H1 (cell line): ENCODE results near the gene MTMR6. TPM values are rescaled to one million over a fixed set of nuclear protein-coding genes. Genes with fewer than 3 reads are reported as not detected.

Experiments used
- CTCF ChIA-PET: fragments of 300-600 bp; sonication (Branson Sonifier 250); formaldehyde crosslinking; loops from one replicate; lab custom pipeline; 2021; ENCODE audit not compliant: partially characterized antibody; lab: Charles Lee
- POLR2A ChIA-PET: fragments of 300-600 bp; sonication (Branson Sonifier 250); formaldehyde crosslinking; loops from one replicate; lab custom pipeline; 2021; ENCODE audit warnings: inconsistent platforms; ENCODE audit not compliant: partially characterized antibody; lab: Charles Lee
- DNase-seq, 2 experiments: peaks; one replicate each; pipeline versions ENCODE4 v3.0.0 to v3.0.0-alpha.2; 2010 to 2022; ENCODE audit warnings: low spot score in 2 of 2, low read depth in 1 of 2, mixed read lengths in 1 of 2
- FAIRE-seq: peaks from 2 replicates; lab custom pipeline; 2011; peaks lifted over from hg19 to GRCh38; lab: Jason Lieb, UNC
- H2AFZ ChIP-seq: 2 replicates; pipeline ENCODE4 v1.8.1; 2012; ENCODE audit warnings: low read length, inconsistent platforms
- H2AK5ac ChIP-seq: 2 replicates; pipeline ENCODE4 v1.6.1; 2013; ENCODE audit warnings: low read depth, low read length
- H2BK120ac ChIP-seq: replicated peaks from 2 replicates; pipeline ENCODE3; 2013; ENCODE audit warnings: low read depth, low read length, inconsistent platforms
- H2BK12ac ChIP-seq: 2 replicates; pipeline ENCODE4 v1.6.1; 2013; ENCODE audit warnings: low read depth, low read length
- H2BK15ac ChIP-seq: 2 replicates; pipeline ENCODE4 v1.6.1; 2013; ENCODE audit warnings: low read length
- H2BK20ac ChIP-seq: 2 replicates; pipeline ENCODE4 v1.6.1; 2013; ENCODE audit warnings: low read length
- H2BK5ac ChIP-seq: 2 replicates; pipeline ENCODE4 v1.6.1; 2013; ENCODE audit warnings: low read depth, low read length
- H3K14ac ChIP-seq: 2 replicates; pipeline ENCODE4 v1.6.1; 2013; ENCODE audit warnings: inconsistent platforms; ENCODE audit not compliant: insufficient read length
- H3K18ac ChIP-seq: 2 replicates; pipeline ENCODE4 v1.6.1; 2013; ENCODE audit warnings: low read length; ENCODE audit errors: extremely low read depth
- H3K23ac ChIP-seq: 2 replicates; pipeline ENCODE4 v1.6.1; 2013; ENCODE audit warnings: inconsistent platforms; ENCODE audit not compliant: insufficient read length
- H3K23me2 ChIP-seq: 2 replicates; pipeline ENCODE4 v1.6.1; 2013; ENCODE audit warnings: low read depth, low read length
- H3K27ac ChIP-seq: 2 replicates; pipeline ENCODE4 v1.6.1; 2011; ENCODE audit warnings: low read depth, low read length, inconsistent platforms
- H3K27me3 ChIP-seq, 4 experiments: replicated peaks in 1 of 4; 1 replicate in 1 of 4; 2 replicates in 3 of 4; pipeline versions ENCODE4 v1.6.1 to v1.8.1; 2011 to 2013; ENCODE audit warnings: low read length in 3 of 4, mild to moderate bottlenecking in 3 of 4, inconsistent platforms in 2 of 4, mixed read lengths in 2 of 4, moderate library complexity in 1 of 4; ENCODE audit not compliant: control insufficient read depth in 3 of 4, insufficient read depth in 3 of 4; ENCODE audit errors: extremely low read depth in 1 of 4
- H3K36me3 ChIP-seq, 4 experiments: 2 replicates each; pipeline versions ENCODE4 v1.6.1 to v1.8.1; 2011 to 2013; ENCODE audit warnings: mild to moderate bottlenecking in 4 of 4, low read length in 3 of 4, moderate library complexity in 2 of 4, control low read depth in 1 of 4, inconsistent platforms in 1 of 4; ENCODE audit not compliant: insufficient read depth in 4 of 4, control insufficient read depth in 2 of 4
- H3K4ac ChIP-seq: replicated peaks from 2 replicates; pipeline ENCODE3; 2013; ENCODE audit warnings: low read length, low read depth, mixed read lengths, inconsistent platforms; ENCODE audit not compliant: insufficient read length
- H3K4me1 ChIP-seq, 4 experiments: replicated peaks in 1 of 4; 1 replicate in 1 of 4; 2 replicates in 3 of 4; pipeline versions ENCODE4 v1.6.1 to v1.8.1; 2011 to 2013; ENCODE audit warnings: low read length in 3 of 4, inconsistent platforms in 2 of 4, mixed read lengths in 1 of 4; ENCODE audit not compliant: insufficient read depth in 4 of 4, control insufficient read depth in 3 of 4
- H3K4me2 ChIP-seq, 2 experiments: 2 replicates each; pipeline versions ENCODE4 v1.6.1 to v1.8.1; 2011 to 2013; ENCODE audit warnings: low read depth in 2 of 2, low read length in 2 of 2, control low read depth in 1 of 2, inconsistent platforms in 1 of 2, mild to moderate bottlenecking in 1 of 2; ENCODE audit not compliant: insufficient read depth in 1 of 2
- H3K4me3 ChIP-seq, 4 experiments: fragments of 200-600, 300-600 bp in 1 of 4; sonication (generic), shearing (Covaris generic), sonication (Bioruptor Twin) in 1 of 4; 2 replicates each; pipeline versions ENCODE4 v1.5.1 to v1.8.1; 2011 to 2016; ENCODE audit warnings: low read length in 4 of 4, low read depth in 3 of 4, control low read depth in 2 of 4, inconsistent platforms in 2 of 4, mild to moderate bottlenecking in 2 of 4, mixed read lengths in 1 of 4, moderate library complexity in 1 of 4; ENCODE audit not compliant: insufficient read depth in 2 of 4; ENCODE audit errors: extremely low read depth in 1 of 4
- H3K56ac ChIP-seq: replicated peaks from 2 replicates; pipeline ENCODE3; 2013; ENCODE audit warnings: low read depth, mild to moderate bottlenecking, mixed read lengths, low read length, inconsistent platforms; ENCODE audit not compliant: insufficient read length
- H3K79me1 ChIP-seq: 2 replicates; pipeline ENCODE4 v1.6.1; 2013; ENCODE audit warnings: low read depth, low read length, control low read depth
- H3K79me2 ChIP-seq, 2 experiments: 2 replicates each; pipeline versions ENCODE4 v1.6.1 to v1.8.1; 2012 to 2013; ENCODE audit warnings: low read length in 2 of 2, mild to moderate bottlenecking in 2 of 2, inconsistent platforms in 1 of 2; ENCODE audit not compliant: insufficient read depth in 2 of 2, control insufficient read depth in 1 of 2
- H3K9ac ChIP-seq, 4 experiments: replicated peaks in 1 of 4; 1 replicate in 1 of 4; 2 replicates in 3 of 4; pipeline versions ENCODE4 v1.6.1 to v1.8.1; 2011 to 2013; ENCODE audit warnings: low read depth in 3 of 4, low read length in 3 of 4, control low read depth in 2 of 4, mild to moderate bottlenecking in 2 of 4, moderate library complexity in 2 of 4, inconsistent platforms in 1 of 4; ENCODE audit errors: extremely low read depth in 1 of 4
- H3K9me3 ChIP-seq, 2 experiments: 2 replicates each; pipeline versions ENCODE4 v1.6.1 to v1.8.1; 2012 to 2013; ENCODE audit warnings: mild to moderate bottlenecking in 2 of 2, moderate library complexity in 2 of 2, control low read depth in 1 of 2, inconsistent platforms in 1 of 2, low read depth in 1 of 2, low read length in 1 of 2, mixed read lengths in 1 of 2; ENCODE audit not compliant: insufficient read depth in 2 of 2
- H4K20me1 ChIP-seq, 2 experiments: replicated peaks in 1 of 2; 2 replicates each; pipeline versions ENCODE3 to v1.8.1; 2011 to 2013; ENCODE audit warnings: inconsistent platforms in 2 of 2, low read length in 2 of 2, mild to moderate bottlenecking in 1 of 2; ENCODE audit not compliant: insufficient read depth in 2 of 2, control insufficient read depth in 1 of 2
- H4K5ac ChIP-seq: 2 replicates; pipeline ENCODE4 v1.6.1; 2013; ENCODE audit warnings: low read length, low read depth, mixed read lengths, inconsistent platforms; ENCODE audit not compliant: insufficient read length
- H4K8ac ChIP-seq: 2 replicates; pipeline ENCODE4 v1.8.0; 2013; ENCODE audit warnings: mild to moderate bottlenecking, moderate library complexity, low read length, inconsistent platforms; ENCODE audit not compliant: insufficient read depth; ENCODE audit errors: extremely low read depth
- H4K91ac ChIP-seq: replicated peaks from 2 replicates; pipeline ENCODE3; 2013; ENCODE audit warnings: low read length, mixed read lengths, inconsistent platforms; ENCODE audit not compliant: insufficient read length
- ASH2L ChIP-seq: fragments of 200-600, 300-600 bp; sonication (generic); IDR thresholded peaks from one replicate; pipeline ENCODE4 v1.7.1; 2017; ENCODE audit warnings: low read length
- RAD21 ChIP-seq, 2 experiments: IDR thresholded peaks in 1 of 2; conservative IDR thresholded peaks in 1 of 2; 2 replicates each; pipeline ENCODE4 v1.6.1; 2011; ENCODE audit warnings: low read depth in 2 of 2, low read length in 2 of 2, improper control_type of control experiment in 1 of 2, inconsistent platforms in 1 of 2, mild to moderate bottlenecking in 1 of 2, moderate library complexity in 1 of 2
- SAP30 ChIP-seq: fragments of 300-600 bp; sonication (generic); IDR thresholded peaks from 2 replicates; pipeline ENCODE4 v1.7.1; 2012; ENCODE audit warnings: low read length, moderate library complexity, mild to moderate bottlenecking, inconsistent platforms; ENCODE audit not compliant: insufficient read depth, insufficient replicate concordance
- SIRT6 ChIP-seq: IDR thresholded peaks from one replicate; pipeline ENCODE4 v1.7.1; 2012; ENCODE audit warnings: low read length, inconsistent platforms
- SRF ChIP-seq: IDR thresholded peaks from 2 replicates; pipeline ENCODE4 v1.6.1; 2011; ENCODE audit warnings: mild to moderate bottlenecking, low read depth, low read length, moderate library complexity
- TEAD4 ChIP-seq: IDR thresholded peaks from 2 replicates; pipeline ENCODE4 v1.6.1; 2012; ENCODE audit warnings: low read depth, low read length, inconsistent platforms, mixed read lengths
- WGBS, 2 experiments: shearing (Covaris generic) in 1 of 2; methylation state at CpG; one replicate each; pipeline versions ENCODE4 v1.1.6 to v1.1.7; 2013 to 2015; ENCODE audit warnings: low lambda C conversion rate in 2 of 2, mixed read lengths in 2 of 2, inconsistent platforms in 1 of 2, low coverage in 1 of 2, missing lambda C conversion rate in 1 of 2; ENCODE audit not compliant: insufficient replicate concordance in 2 of 2, insufficient coverage in 1 of 2, insufficient read length in 1 of 2; ENCODE audit errors: extremely low coverage in 1 of 2, missing lambda C conversion rate in 1 of 2; 5-methylcytosine and 5-hydroxymethylcytosine counted together
- polyA plus RNA-seq, 7 experiments: library from polyadenylated mRNA; depleted of rRNA in 3 of 7; stranded (reverse) in 5 of 7; unstranded in 2 of 7; fragments of >200 nt in 5 of 7; fragments of 200-250 nt in 2 of 7; gene quantifications; 1 replicate in 5 of 7; 2 replicates in 1 of 7; 4 replicates in 1 of 7; pipeline versions ENCODE4 v1.2.1 to v1.2.3, GENCODE V29; 2011 to 2013; ENCODE audit warnings: missing spikeins in 2 of 7, mixed read lengths in 2 of 7
- total RNA-seq: library from RNA; stranded (reverse); fragmentation: NEBNext Ultra II Directional; extraction: Animal tissue kit (Norgen Biotek cat#: 25700); gene quantifications from 2 replicates; pipeline ENCODE4 v1.2.1, GENCODE V29; 2021
- TF ChIP-seq, protein P1 (sequence below): IDR thresholded peaks from 2 replicates; pipeline ENCODE4 v1.6.1; 2011; ENCODE audit warnings: low read depth, mild to moderate bottlenecking, low read length; ENCODE audit not compliant: insufficient read depth

Gene MTMR6
- total and polyA plus RNA-seq, 2 of the 8 experiments (the other 6 are each of a cell fraction or from before 2014, with no cell fraction given), result 2.1 to 8.4 TPM

DNA sequence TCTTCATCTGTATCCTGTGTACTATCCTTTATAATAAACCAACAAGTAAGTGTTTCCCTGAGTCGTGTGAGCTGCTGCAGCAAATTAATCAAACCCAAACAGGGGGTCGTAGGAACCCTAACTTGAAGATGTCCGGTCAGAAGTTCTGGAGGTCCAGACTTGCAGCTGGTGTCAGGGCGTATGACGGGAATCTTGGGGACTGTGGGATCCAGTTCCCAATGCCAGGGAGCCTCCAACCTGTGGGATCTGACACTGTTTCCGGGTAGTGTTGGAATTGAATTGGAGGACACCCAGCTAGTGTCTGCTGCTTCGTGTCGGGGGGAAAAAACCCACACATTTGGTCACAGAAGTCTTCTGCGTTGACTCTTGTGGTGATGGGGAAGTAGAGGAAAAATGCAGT is 63.1 kb downstream of the MTMR6 start:
- FAIRE-seq (no peak), DNase-seq (no peak)
- Histone ChIP-seq H4K91ac (no peak overlapping the region), H3K79me1 (no peaks in the 10 kb centered on the region), H2BK15ac (no peak overlapping the region), H4K5ac (no peak overlapping the region), H3K27me3 (no peaks in the 10 kb centered on the region), H3K4ac (no peak overlapping the region), H3K56ac (no peak overlapping the region), H2BK5ac (no peak overlapping the region), H2AFZ (no peak overlapping the region), H3K9me3 (no peaks in the 10 kb centered on the region), H3K18ac (no peak overlapping the region), H3K9ac (no peak overlapping the region), H3K79me2 (no peaks in the 10 kb centered on the region), H3K14ac (no peak overlapping the region), H2BK120ac (no peak overlapping the region), H3K23me2 (no peaks in the 10 kb centered on the region; the same call in 1 of the 2 replicates), H2BK20ac (no peak overlapping the region), H3K23ac (no peak overlapping the region), H3K27ac (no peak overlapping the region), H3K4me3 (no peak overlapping the region), H3K36me3 (no peaks in the 10 kb centered on the region), H2BK12ac (no peak overlapping the region), H3K4me1 (no peaks in the 10 kb centered on the region), H4K8ac (no peak overlapping the region), H4K20me1 (no peaks in the 10 kb centered on the region), H3K4me2 (no peak overlapping the region), H2AK5ac (no peak overlapping the region)
- no peak for TF ChIP-seq RAD21 (IDR thresholded peaks at IDR 0.05 in 1 of 2, conservative IDR thresholded peaks at IDR 0.05 in 1 of 2; ENCODE audit: low read depth in 2 of 2, low read length in 2 of 2)
- TF ChIP-seq SAP30, result no peak
- no peak for TF ChIP-seq ASH2L
- no peak for TF ChIP-seq TEAD4
- no peak for TF ChIP-seq SIRT6
- no peak for TF ChIP-seq SRF
- TF ChIP-seq, protein P1, sequence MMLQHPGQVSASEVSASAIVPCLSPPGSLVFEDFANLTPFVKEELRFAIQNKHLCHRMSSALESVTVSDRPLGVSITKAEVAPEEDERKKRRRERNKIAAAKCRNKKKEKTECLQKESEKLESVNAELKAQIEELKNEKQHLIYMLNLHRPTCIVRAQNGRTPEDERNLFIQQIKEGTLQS, result no peak
- CTCF ChIA-PET, result interaction anchor here (0.9 to 2.0 kb wide), 4 partner anchors 9 to 110 kb away, joined by 3 to 9 read pairs (median 4); no protein-coding TSS in a partner anchor
- POLR2A ChIA-PET, result no interaction called here
- WGBS, 2 experiments, result 93% methylated on average over 9 of the region's 9 CpGs; no CpG with 5 or more reads in 1 of the 2 experiments
